ENCODE data around the gene ABCA2.

Gene ABCA2

DNA sequence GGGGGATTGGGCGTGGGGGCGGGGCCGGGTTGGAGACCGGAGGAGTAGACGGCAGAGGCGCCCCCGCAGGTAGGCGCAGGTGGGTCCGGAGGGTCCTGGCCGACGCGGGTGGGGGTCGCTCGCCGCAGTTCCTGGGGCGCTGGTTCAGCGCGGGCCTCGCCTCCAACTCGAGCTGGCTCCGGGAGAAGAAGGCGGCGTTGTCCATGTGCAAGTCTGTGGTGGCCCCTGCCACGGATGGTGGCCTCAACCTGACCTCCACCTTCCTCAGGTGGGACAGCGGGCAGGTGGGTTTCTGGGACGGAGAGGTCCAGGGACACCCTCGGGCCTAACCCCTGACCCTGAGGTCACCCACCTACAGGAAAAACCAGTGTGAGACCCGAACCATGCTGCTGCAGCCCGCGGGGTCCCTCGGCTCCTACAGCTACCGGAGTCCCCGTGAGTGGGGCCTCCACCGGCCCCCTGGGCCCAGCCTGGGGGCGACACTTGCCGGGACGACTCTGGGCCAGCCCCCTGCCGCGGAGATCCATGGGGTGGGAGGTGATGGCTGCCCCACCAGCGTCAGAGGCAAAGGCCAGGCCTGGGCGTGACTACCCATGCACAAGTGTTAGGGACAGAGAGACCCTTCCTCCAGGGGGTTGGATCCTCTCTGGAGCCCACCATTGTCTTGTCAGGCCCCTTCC lies 49.0 kb downstream of the ABCA2 start:
- DNase-seq = no peak

DNA sequence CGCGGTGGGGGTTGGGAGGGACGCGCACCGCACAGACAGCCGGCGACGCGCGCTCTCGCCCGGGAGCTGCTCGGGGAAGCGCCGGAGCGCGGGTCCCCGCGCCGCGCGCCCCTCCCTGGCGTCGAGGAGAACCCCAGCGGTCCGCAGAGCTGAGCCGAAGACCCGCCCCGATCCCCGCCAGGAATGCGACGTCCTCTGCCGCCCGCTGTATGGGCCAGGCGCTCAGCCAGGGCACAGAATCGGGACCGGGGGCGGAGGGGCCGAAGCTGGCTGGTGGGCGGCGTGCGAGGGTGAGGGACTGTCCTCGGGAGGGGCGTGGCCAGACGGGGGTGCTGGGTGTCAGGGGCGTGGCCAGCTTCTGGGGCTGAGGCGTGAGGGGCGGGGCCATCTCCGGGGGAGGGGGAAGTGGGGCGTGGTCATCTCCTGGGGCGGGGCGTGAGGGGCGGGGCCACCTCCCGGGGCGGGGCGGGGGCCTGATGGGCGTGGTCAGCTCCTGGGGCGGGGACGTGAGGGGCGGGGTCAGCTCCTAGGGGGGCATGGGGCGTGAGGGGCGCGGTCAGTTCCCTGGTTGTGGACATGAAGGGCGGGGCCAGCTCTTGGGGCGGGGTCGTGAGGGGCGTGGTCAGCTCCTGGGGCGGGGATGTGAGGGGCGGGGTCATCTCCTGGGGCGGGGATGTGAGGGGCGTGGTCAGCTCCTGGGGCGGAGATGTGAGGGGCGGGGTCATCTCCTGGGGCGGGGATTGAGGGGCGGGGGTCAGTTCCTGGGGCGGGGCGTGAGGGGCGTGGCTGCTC lies 49.8 kb downstream of the ABCA2 start:
- DNase-seq = no peak

DNA sequence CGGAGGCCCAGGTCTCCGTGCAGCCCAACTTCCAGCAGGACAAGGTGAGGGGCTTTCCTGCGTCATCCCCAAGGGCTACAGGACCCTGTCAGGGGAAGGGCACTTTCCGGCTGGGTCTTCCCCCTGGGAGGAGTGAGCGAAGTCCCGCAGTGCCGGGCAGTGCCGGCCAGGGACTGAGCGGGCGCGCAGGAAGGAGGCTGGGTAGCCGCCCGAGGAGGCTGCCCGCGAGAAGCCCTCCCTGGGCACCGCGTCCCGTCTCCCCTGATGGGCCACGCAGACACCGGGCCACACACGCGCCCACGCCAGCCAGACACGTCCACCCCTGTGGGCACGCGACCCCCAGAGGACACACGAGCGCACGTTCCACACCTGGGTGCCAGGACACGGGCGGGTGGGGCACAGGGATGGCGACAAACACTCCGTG lies 50.4 kb downstream of the ABCA2 start:
- DNase-seq = peak; percentile 62

DNA sequence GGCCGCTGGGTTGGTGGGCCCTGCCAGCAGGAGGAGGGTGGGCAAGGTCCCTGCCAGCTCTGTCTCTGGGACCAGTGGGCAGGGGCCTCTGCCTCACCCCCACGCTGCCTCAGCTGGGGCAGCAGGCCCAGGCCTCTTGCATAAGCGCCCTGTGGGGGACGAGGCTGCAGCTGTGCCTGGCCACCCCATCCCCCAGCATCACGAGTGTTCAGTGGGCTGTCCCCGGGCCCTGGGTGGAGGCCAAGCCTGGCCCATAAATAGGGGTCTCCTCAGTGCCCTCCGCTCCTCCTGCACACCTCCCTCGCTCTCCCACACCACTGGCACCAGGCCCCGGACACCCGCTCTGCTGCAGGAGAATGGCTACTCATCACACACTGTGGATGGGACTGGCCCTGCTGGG lies 50.8 kb downstream of the ABCA2 start, which contains the start of gene PTGDS:
Gene PTGDS (plus strand): TSS at position 282 of the 400 bp plus-strand sequence. CDS start 75 bp downstream, at position 357.
- no peak for DNase-seq

DNA sequence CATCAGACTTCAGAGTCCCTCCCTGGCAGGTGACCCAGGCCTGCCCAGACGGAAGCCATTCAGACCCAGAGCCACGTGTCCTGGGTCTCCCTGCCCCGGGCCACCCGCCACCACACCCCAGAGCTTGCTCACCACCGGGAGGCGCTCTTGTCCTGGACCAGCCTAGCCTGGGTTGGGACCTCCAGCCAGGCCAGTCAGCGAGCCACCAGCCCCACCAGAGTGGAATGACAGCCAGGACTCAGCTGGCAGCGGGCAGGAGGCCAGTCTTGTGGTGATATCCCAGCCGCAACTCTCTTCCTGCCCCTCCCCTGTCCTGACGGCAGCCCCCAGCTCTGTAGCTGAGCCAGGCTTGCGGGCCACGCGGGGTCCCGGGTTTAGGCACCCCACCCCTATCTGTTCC lies 52.4 kb downstream of the ABCA2 start:
- no peak for DNase-seq

DNA sequence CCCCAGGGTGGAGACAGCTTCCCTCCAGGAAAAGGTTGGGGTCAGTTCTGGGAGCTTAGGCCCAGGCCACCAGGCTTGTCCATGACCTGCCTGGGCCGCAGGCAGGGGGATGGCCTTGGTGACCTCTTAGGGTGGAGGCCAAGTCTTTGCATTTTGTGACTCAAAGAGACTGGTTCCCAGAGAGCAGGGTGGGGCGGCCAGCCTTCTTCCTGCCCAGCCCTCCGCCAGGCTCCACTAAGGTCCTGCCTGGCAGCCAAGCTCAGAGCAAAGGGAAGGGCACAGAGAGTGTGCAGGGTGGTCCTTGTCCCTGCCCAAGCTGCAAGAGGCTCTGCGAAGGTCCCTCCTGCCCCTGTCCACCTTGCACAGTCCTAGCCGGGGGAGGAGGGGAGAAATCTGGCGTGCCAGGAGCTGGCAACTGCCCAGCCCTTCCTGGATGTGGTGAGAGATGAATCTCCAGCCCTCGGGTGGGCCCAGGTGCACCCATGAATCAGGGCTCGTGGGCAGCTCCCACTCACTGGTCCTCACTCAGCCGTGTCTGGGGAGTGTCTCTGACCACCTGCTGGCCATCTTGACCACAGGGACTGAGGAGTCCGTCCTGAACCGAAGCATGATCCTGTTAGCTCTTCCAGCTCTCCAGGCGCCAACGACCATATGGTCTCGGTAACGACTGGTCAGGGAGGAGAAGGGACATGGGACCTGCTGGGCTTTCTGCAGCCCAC lies 53.1 kb downstream of the ABCA2 start:
- DNase-seq = no peak

DNA sequence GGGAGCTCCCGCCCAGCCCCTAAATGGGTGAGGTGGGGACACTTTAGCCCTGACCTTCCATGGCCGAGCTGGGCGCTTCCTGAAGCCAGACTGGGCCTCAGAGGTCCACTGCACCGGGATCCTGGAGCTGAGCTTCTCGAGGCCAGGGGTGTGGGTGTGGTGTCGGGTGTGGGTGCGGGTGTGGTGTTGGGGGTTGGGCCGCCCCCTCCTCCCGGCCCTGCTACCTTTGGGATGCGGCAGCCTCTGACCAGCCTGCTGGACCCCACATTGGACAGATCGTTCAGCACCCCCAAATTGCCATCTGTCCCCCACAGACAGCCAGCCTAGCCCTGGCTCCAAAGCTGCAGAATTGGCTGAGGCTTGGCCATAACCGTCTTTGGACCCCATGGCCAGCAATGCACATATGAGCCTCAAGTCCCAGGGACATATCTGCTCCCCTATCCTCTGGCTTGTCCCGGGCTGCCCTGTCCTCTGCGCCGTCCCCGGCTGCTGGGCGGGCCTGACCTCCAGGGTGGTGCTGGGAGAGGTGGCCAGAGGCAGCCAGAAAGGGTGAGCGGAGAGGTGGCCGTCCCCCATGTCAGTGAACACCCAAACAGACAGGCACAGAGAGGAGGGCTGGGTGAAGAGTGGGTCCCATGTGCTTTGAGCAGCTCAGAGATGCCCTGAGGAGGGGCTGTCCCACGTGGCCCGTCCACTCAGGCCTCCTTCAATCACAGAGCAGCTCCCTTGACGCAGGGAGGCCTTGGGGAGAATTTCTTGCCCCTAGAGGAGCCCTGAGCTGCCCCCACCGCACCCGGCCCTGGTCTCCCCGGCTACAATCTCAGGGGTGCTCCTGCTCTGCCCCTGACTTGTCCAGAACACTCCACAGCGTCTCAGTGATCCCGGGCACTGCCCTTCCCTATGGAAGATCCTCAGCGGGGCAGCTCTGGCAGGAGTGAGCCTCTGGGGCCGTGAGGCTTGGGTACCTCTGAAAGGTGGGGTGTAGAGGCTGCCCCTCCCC lies 54.1 kb downstream of the ABCA2 start:
- DNase-seq = no peak

DNA sequence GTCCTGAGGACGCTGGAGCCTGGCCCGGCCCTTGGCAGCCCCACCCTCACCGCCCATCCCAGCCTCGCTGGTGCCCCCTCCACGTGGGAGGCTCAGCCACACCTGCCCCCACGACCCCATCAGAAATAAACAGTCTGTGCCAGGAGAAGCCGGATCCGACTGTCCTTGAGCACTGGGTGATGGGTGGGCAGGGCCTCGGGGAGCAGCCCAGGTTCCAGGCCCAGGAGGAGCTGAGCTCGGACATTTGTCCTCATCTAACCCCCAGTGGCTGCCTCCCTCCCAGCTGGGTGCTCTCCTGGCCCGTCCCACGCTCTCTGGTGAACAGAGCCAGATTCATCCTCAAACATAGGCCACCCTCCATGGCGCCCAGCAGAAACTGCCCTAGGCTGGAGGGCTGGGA lies 55.3 kb downstream of the ABCA2 start:
- DNase-seq = no peak

DNA sequence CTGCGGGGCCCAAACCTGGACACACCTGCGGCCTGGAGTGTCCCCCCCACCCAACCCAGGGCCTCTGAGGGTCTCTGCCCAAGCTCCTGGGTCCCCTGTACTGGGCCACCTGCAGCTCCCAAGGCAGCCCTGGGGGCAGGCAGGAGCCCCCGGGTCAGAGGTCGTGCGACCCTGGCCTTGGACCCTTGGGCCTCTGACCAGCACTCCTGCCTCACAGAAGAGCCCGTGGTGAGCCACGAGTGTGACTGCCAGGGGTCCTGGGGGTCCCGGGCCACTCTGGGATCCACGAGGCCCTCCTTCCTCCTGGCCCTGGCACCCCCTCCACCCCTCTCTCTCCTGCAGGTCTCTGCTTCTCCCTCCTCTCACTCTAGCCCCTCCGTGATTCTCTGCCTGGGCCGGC lies 55.7 kb downstream of the ABCA2 start:
- no peak for DNase-seq

DNA sequence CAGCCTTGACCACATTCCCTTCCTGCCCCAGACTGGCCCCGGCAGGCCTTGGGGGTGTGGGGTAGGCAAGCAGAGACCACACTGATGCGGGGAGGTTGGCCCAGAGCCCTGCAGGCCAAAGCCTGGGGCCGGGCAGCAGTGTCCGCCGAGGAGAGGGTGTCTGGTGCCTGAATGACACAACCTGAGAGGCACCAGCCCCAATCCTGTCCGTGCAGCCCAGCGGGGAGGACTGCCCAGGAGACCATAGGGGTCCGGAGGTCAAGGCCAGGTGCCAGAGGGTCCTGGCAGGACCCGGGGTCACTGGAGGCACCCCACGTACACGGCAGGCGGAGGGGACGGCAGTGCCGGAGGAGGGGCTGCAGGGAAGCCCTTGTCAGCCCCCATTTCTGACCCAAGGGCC lies 56.3 kb downstream of the ABCA2 start:
- DNase-seq = no peak

DNA sequence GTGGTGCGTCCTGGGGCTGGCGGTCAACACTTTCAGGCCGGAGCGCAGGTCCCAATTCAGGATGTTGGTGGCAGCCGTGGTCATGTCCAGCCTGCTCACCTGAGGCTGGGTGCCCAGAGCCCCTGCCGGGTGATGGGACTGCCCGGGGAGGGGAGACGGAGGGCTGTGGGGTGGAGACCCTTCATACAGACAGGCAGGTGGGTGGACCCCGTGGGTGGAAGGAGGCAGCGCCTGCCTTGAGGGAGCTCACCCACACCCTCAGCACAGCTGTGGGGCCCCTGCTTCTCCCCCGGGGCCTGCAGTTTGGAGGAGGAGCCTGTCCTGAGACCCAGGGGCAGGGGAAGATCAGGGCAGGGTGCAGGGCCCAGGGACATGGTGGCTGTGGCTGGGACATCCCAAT lies 57.7 kb downstream of the ABCA2 start:
- DNase-seq = no peak

DNA sequence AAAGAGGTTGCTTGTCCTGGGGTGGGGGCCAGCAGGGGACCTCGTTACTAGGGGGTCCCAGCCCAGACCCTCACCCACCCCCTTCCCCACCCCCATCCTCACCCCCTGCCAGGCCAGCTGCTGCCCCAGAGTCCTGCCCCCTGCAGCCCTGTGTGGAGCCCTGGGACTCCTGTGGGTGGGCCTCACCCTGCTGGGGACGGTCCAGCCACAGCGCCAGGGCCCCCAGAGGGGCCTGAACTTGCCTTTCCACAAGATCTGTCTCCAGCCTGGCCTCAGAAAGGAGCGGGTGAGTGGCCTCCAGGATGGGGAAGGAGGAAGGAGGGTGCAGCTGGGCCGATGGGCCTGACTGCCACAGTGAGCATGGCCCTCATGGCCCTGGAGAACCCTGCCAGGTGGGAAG lies 58.3 kb downstream of the ABCA2 start:
- no peak for DNase-seq

DNA sequence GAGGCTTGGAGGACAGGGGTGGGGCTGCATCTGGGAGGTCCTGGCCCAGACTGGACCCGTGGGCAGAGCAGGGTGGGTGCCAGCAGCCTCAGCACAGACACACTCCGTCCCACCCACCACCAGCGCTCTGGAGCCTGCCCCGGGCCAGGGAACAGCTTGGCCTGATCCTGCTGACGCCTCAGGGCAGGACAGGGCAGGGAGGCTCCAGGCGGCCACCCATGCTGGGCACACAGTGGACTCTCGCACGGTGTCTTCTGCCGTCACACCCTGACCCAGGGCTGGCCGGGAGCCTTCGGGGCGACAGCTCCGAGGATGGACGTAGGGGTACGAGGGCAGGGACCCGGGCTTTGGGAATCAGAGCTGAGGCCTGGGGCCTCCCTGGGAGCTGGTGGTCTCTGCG lies 58.9 kb downstream of the ABCA2 start:
- DNase-seq = no peak

DNA sequence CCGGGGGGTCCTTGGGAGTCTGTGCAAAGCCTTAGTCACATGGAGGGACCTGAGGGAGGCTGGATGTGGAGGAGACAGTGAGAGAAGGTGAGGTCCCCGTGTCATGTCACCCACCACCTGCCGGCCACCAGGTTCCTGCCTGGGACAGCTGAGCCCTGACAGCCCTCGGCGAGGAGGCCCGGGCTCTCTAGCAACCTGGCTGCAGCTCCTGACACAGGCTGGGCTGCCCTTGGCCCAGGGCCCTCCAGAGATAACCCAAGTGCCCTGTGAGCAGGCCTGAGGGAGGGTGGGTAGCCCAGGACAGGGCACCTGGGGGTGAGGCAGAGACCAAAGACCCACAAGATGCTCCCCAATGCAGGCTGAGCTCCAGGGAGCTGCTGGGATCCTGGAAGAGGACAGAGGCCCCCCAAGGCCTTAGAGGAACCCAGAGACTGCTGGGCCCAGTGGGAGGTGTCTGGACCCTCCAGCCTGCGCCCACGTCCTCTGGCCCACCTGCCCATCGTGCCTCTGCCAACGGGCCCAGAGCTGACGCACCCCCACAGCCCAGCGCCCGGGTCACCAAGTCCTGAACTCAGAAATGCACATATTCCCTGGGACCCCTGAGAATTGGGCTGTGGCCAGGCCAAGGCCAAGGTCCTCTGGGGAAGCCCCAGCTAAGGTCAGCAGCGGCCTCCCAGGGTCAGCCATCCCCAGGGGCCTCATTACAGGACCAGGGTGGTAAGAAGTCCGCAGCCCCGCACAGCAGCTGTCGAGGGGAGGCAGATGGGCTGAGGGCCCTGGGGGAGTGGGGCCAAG lies 59.5 kb downstream of the ABCA2 start:
- no peak for DNase-seq

DNA sequence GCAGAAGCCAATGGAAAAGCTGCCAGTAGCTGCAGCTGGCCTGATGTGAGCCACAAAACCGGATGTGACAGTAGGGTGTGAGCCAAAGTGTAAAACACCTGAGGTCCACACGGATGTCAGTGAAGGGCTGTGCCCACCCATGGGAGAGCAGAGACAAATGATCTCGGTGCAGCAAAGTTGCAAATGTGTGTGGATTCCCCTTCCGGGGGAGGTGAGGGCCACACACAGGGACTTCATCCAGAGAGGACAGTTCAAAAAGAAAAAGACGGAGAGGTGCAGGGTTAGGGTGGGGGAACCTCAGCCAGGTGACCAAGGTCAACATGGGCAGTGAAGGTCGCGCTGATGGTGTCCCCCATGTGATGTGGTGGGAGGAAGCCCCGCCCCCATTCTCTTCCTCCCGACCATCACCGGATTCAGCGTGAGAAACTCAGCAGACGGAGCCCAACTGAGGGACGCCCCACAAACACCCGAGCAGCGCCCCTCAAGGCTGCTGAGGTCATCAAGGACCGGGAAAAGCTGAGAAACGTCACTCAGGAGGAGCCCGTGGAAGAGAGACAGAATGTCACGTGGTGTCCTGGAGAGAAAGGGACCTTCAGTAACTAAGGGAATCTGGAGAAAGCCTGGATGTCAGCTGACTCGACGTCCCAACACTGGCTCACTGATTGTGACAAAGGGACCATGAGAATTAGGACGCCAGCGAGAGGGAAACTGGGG lies 62.1 kb downstream of the ABCA2 start:
- no peak for DNase-seq

DNA sequence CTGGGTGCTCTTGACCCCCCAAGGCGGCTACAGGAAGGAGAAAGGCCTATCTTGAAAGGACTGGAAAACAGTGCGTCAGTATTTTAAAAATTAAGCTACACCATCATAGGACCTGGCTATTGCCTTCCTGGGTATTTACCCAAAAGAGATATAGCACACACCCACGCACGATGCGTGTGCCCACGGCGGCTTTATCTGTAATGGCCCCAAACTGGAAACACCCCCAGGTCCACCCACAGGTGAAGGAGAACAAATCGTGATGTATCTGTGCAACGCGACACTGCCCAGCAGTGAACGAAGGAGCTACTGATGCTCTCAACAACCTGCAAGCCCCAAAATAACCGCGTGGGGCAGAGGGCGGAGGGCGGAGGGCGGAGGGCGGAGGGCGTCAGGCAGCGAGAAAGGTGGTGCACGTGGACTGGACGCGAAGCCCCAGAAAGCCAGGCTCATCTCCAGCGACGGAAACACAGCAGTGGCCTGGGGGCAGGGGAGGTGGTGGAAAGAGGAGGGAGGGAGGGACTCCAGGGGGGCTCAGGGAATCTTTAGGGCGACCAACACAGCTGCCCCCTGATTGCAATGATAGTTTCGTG lies 63.1 kb downstream of the ABCA2 start:
- no peak for DNase-seq

DNA sequence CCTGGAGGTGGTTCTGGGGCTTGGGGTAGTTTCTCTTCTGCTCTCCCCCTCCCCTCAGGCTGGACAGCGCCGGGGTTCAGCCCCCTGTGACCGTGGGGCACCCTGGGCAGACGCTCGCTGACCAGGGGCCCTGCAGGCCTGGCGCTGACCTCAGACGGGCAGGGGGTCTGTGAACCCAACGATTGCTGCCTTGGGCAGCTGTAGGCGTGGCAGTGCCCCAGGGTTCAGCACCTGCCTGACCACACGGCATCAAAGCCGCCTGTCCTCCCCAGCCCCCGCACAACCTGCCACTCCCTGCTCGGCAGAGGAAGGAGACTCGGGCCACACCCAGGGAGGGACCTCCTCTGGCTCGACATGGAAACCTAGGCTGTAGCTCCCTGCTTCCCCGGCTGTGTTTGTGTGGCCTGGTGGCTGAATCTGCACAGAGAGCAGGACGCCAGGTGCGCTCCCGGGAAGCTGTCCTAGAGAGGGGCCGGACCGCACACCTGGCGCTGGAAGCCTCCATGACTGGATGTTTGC lies 63.8 kb downstream of the ABCA2 start:
- no peak for DNase-seq

DNA sequence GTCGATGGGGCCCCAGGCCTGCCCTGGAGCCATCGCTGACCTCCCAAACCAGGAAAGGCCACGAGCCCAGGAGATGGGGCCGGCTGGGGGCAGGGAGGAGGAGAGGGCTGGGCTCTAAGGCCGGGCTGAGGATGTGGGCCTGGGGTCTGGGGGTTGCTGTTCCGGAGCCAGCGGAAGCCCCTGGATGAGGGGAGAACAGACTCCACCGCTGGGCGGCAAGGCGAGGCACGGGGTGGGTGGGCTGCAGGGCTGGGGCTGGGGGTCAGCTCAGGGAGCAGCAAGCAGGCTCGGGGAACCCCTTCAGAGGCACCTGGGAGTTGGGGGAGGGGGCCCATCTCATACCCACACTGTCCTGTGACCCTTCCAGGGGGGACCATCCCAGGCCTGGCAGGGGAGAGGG lies 64.3 kb downstream of the ABCA2 start:
- DNase-seq = no peak

DNA sequence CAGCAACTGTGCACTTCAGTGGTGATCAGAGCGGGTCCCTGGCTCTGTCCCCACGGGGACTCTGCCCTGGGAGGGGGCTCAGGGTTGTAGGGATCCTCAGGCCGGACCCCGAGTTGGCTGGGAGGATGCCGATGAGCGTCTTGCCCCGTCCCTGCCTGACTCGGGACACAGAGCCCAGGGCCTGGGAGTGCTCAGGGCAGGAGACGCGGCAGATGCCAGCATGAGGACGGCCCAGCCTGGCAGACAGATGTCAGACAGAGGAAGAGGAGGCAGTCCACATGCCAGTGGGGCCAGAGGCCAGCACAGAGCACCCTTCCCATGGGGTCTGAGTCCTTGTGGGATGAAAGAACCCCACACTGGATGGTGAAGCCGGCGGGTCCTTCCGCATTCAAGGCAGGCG lies 64.7 kb downstream of the ABCA2 start:
- DNase-seq = no peak

DNA sequence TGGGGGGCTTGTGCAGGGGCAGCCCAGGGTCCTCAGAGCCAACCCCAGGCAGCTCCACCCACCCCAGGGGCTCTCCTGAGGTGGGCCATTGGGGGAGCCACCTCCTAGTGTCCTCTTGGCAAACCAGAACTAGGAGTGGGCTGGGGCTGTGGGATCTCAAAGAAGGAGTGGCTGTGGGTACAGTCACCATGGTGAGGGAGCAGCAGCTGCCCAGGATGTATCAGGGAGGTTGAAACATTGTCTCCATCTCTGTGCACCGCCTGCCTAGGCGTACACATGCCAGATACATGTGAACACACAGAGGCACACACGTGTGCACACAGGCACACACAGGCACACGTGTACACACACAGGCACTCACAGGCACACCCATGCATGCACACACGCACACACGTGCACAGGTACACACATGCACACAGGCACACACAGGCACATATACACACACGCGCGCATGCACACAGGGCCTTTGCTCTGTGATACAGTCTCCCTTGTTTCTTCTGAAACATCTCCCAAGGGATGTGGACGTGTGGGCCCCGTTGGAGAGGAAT lies 65.3 kb downstream of the ABCA2 start:
- DNase-seq = no peak

All from right kidney (tissue), 1 donor.